Measurements from ENCODE around the gene C10orf90. TPM values are rescaled to one million over a fixed set of nuclear protein-coding genes. Genes with fewer than 3 reads are reported as not detected.

The C10orf90 gene
- total and polyA plus RNA-seq, 9 donors = not detected

- DNase-seq = no peak
- 47 to 63% (median 55%) methylated on average over 9 of the region's 9 CpGs for WGBS, 3 donors
- intact Hi-C loops (cut with DNase I) = loop anchor here in 2 of 4 donors (10.0 kb wide), 2 partner anchors 124 to 524 kb away; partner anchors contain the start of gene ADAM12 (in 1 of the 2)
Measured at GRCh38 chr10:126508535-126509040, 161.9 kb downstream of the C10orf90 start.

GRCh38 chr10:126504761-126505112, 165.8 kb downstream of the C10orf90 start:
- no peaks in the 10 kb centered on the region for H3K36me3 ChIP-seq
- intact Hi-C loops (cut with DNase I) = loop anchor here in 3 of 4 donors (2.0 to 10.0 kb wide), 4 partner anchors 120 to 524 kb away; partner anchors contain the start of gene ADAM12 (in 1 of the 3)
- no peak overlapping the region for H3K27ac ChIP-seq
- WGBS, 3 donors = 77 to 88% (median 85%) methylated on average over 14 to 16 of the region's 16 CpGs
- no peaks in the 10 kb centered on the region for H3K4me1 ChIP-seq (ENCODE audit: insufficient read depth)
- H3K9me3 ChIP-seq = no peaks in the 10 kb centered on the region
- DNase-seq = no peak
- no peak for TF ChIP-seq POLR2A (IDR thresholded peaks at IDR 0.05)
- TF ChIP-seq EP300 (IDR thresholded peaks at IDR 0.05) = no peak
- no peak for TF ChIP-seq CTCF (IDR thresholded peaks at IDR 0.05)
- H3K27me3 ChIP-seq = no peaks in the 10 kb centered on the region
- no peak overlapping the region for H3K4me3 ChIP-seq

More at GRCh38 chr10:126508535-126509040, 161.9 kb downstream of the C10orf90 start:
- TF ChIP-seq CTCF (IDR thresholded peaks at IDR 0.05) = no peak
- no peak for TF ChIP-seq EP300 (IDR thresholded peaks at IDR 0.05)
- TF ChIP-seq POLR2A (IDR thresholded peaks at IDR 0.05) = no peak
- no peaks in the 10 kb centered on the region for H3K4me1 ChIP-seq (ENCODE audit: insufficient read depth)
- H3K4me3 ChIP-seq = no peak overlapping the region
- H3K27ac ChIP-seq = no peak overlapping the region
- H3K9me3 ChIP-seq = no peaks in the 10 kb centered on the region
- H3K36me3 ChIP-seq = no peaks in the 10 kb centered on the region
- H3K27me3 ChIP-seq = no peaks in the 10 kb centered on the region

GRCh38 chr10:126504063-126504760, 166.3 kb downstream of the C10orf90 start:
- intact Hi-C loops (cut with DNase I) = loop anchor here in 3 of 4 donors (2.0 to 10.0 kb wide), 4 partner anchors 119 to 523 kb away; partner anchors contain the start of gene ADAM12 (in 1 of the 3)
- H3K4me3 ChIP-seq = no peak overlapping the region
- H3K4me1 ChIP-seq (ENCODE audit: insufficient read depth) = no peaks in the 10 kb centered on the region
- H3K9me3 ChIP-seq = no peaks in the 10 kb centered on the region
- peak; percentile 34 to 51 (median 40) for DNase-seq
- no peak overlapping the region for H3K27ac ChIP-seq
- 46 to 59% (median 51%) methylated on average over 23 of the region's 23 CpGs for WGBS, 3 donors
- no peaks in the 10 kb centered on the region for H3K36me3 ChIP-seq
- TF ChIP-seq EP300 (IDR thresholded peaks at IDR 0.05) (no peak), POLR2A (IDR thresholded peaks at IDR 0.05) (no peak), CTCF (IDR thresholded peaks at IDR 0.05) (peak; percentile 44 to 68 (median 58))
- no peaks in the 10 kb centered on the region for H3K27me3 ChIP-seq

GRCh38 chr10:126503392-126504062, 167.0 kb downstream of the C10orf90 start:
- 90 to 94% (median 94%) methylated on average over 12 of the region's 12 CpGs for WGBS, 3 donors
- no peaks in the 10 kb centered on the region for H3K36me3 ChIP-seq
- TF ChIP-seq EP300 (IDR thresholded peaks at IDR 0.05) (no peak), CTCF (IDR thresholded peaks at IDR 0.05) (no peak), POLR2A (IDR thresholded peaks at IDR 0.05) (no peak)
- no peak for DNase-seq
- no peaks in the 10 kb centered on the region for H3K27me3 ChIP-seq
- intact Hi-C loops (cut with DNase I) = loop anchor here in 3 of 4 donors (2.0 to 10.0 kb wide), 4 partner anchors 119 to 523 kb away; partner anchors contain the start of gene ADAM12 (in 1 of the 3)
- no peaks in the 10 kb centered on the region for H3K4me1 ChIP-seq (ENCODE audit: insufficient read depth)
- no peaks in the 10 kb centered on the region for H3K9me3 ChIP-seq
- H3K4me3 ChIP-seq = no peak overlapping the region
- H3K27ac ChIP-seq = no peak overlapping the region

Measured in ovary (tissue), 9 donors.